HG03575 (cell line): ENCODE measurements around the gene OR2Z1.

Experiments
- ATAC-seq: cut with Tn5 transposase; IDR thresholded peaks from one replicate; pipeline ENCODE4 v1.9.1; 2021; ENCODE audit not compliant: unreplicated experiment, insufficient number of reproducible peaks, low FRiP score; ENCODE audit errors: extremely low read depth

The OR2Z1 gene, protein sequence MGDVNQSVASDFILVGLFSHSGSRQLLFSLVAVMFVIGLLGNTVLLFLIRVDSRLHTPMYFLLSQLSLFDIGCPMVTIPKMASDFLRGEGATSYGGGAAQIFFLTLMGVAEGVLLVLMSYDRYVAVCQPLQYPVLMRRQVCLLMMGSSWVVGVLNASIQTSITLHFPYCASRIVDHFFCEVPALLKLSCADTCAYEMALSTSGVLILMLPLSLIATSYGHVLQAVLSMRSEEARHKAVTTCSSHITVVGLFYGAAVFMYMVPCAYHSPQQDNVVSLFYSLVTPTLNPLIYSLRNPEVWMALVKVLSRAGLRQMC

DNA sequence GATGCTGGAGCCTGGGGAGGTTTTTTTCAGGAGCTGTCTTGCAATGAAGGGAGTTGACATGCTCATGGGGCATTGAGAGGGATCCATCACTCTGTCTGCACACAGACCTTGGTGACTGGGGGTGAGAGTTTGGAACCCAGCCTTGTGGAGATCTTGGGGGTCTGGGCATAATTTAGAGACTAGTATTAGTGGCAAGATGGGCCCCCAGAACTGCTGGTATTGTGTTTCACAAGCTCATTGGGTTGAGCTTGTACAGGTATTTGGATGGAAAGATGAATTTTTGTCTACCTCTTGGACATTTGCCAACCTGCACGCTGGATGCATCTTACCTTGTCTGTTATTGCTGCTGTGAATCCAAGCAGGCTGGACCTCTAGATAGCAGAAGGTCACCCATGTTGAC is at the start of gene OR2Z1:
OR2Z1 (plus strand) TSS at position 301 of the 400 bp plus-strand sequence. CDS start 9,395 bp downstream, outside the sequence.
- ATAC-seq: no peak

DNA sequence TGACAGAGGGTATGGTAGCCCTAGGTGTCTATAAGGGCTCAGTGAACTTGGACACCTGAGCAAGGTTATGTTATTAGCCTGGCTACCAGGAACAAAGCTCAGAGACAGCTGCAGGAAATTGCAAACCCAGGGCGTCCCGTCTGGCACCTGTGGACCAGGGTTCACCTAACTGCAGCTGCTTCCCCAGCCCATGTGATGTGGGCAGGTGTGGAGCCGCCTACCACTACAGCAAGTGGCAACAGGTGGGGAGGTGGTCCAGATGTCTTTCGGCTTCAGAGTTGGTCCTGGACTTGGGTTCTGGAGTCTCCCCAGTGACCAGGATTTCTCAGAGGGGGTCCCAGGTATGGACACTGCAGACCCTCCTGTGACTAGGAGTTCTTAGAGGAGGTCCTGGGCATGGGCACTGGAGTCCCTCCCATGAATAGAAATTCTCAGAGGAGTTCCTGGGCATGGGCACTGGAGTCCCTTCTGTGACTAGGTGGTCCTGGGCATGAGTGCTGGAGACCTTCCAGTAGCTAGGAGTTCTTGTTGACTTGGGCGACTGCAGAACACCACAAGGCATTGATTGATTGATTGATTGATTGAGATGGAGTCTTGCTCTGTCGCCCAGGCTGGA is 48.0 kb upstream of the OR2Z1 start:
- no peak for ATAC-seq

DNA sequence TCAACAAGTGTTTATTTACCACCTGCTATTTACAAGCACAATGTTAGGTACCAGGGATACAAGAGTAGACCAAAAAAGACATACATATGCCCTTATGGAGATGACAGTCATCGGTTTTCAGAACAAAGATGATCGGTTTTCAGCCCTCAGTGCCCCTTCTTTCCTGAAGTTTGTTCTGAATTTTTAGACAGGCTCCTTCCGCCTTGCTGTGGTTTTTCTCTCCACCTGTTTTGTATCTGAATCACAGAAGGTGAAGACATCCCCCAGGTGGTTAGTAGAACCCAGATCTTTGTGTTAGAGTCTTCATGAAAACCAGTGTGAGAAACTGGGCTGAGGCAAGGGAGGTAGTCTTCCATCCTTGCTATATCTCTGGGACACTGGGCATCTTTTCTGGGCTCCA is 46.4 kb upstream of the OR2Z1 start:
- no peak for ATAC-seq

DNA sequence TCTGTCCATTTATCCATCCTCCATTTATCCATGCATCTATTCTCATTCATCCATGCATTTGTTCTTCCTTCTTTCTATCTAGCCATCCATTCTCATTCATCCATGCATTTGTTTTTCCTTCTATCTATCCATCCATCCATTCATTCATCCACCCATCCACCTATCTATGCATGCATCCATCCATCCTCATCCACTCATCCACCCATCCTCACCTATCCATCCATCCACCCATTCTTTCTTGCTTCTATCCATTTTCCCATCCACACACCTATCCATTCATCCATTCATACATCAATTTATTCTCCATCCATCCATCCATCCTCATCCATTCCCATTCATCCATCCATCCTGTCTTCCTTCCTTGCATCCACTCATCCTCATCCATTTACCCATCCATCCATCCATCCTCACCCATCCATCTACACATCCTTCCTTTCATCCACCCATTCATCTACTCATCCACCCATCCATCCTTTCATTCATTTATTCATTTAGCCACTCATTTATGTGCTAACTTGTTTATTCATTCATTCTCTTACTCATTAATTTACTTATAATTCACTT is 43.1 kb upstream of the OR2Z1 start:
- ATAC-seq: no peak

DNA sequence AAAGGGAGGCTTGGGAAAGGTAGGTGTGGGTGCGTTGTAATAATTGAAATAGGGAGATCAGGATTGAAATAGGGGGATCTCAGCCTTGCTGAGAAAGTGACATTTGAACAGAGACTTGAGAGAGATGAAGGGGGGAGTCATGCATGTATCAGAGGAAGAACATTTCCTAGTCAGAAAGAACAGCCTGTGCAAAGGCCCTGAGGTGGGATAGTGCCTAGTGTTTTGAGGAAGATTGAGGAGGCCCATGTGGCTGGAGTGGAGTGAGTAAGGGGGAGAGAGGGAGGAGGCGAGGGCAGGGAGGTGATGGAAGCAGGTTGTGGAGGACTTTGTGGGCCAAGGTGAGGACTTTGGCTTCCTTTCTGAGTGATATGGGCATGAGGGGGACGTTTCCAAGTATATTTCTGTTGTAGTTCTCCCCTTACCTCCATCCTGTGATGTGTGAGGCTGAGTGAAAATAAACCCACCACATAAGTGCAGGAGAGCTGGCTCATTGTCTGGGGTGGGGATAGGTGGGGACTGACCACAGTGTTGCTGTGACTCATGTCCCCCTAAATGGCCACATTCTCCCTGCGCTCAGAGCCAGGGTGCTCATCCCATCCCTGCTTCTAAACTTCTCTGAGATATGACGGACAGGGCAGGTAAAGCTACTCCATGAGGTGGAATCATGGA is 40.6 kb upstream of the OR2Z1 start:
- no peak for ATAC-seq

DNA sequence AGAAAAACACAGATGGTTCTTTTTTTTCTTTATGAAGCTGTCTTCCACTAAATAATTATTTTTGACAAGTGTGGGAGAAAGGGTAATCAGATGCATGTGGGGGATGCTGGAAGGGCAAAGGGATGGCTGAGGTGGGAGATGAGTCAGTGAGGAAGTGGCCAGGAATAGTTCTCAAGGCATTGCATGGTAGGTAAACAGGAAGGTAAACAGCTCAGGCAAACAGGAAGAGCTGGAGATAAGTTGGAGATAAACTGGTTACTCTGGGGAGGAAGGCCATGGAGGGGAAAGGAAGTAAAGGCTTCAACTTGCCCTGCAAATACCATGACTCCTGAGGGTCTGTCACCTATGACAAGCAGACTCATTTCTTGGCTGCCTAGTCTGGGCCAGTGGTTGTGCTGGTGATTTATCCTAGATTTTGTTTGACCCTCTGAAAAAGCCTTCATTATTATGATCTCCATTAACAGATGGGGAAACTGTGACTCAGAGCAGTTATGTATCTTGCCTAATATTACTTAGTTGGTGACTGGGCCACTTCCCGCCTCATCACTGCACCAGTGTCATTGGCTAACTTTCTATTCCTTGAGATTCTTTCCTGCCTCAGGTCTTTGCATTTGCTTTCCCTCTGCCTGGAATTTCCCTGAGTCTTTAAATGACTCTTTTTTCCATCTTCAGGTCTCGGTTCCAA is 39.9 kb upstream of the OR2Z1 start:
- ATAC-seq: no peak

DNA sequence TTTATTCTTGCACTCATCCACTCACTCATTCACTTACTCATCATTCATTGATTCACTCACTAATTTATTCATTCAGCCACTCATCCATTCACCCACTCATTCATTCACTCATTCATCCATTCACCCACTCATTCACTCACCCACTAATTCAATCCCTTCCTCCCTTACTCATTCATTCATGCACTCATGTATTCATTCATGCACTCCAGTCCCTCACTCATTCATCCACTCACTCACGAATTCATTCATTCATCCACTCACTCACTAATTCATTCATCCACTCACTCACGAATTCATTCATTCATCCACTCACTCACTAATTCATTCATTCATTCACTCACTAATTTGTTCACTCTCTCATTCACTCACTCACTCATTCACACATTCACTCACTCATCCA is 39.0 kb upstream of the OR2Z1 start:
- no peak for ATAC-seq

DNA sequence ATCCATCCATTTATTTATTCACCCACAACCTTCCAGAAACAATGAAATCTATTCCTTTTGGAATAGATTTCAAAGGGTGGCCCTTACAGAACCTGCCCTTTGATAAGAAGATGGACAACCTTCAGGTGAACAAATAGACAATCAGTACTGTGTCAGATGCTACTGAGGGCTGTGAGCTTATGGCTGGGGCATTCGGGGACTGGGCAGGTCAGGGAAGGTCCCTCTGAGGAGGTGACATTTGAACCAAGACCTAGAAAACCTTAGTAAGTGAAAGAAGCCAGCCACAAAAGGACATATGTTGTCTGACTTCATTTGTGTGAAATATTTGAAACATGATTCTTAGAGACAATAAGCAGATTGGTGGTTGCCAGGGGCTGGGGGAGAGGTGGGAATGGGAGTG is 38.5 kb upstream of the OR2Z1 start:
- no peak for ATAC-seq

DNA sequence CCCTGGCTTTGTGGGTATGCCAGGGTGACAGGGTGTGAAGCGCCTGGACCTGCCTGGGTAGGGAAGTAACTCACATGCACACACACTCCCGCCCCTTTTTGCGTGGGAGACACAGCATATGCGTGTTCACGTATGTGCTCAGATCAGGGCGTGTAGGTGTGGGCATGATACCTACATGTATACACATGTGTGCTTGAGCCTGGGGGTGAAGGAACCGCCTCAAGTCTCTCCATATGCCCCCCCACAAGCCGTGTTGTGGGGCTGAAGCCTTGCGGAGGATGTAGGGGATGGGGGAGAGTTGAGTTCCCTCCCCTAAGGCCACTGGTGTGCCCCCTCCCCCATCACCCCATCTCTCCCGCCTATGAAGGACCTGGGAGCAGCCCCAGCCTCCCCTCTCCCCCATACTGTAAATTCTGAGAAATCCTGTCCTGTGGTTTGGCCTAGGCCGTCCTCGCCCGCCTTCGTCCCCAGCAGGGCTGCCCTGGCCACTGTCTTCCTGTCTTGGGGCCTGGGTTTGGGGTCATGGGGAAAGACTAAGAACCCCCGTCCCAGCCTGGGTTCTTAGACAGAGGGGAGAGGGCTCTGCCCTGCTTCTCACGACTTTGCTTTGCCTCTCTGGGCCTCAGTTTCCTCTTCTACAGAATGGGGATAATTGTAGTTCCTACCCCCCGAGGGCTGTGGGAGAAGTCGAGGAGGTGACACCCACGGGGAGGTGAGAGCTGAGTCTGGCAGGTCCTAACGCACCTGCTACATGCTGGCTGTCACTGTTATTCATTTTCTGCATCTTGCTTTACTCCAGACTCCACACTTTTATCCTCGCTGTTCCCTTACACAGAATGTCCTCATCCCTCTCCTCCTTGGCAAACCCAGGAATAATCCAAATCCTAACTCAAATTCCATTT is 37.2 kb upstream of the OR2Z1 start:
- no peak for ATAC-seq

DNA sequence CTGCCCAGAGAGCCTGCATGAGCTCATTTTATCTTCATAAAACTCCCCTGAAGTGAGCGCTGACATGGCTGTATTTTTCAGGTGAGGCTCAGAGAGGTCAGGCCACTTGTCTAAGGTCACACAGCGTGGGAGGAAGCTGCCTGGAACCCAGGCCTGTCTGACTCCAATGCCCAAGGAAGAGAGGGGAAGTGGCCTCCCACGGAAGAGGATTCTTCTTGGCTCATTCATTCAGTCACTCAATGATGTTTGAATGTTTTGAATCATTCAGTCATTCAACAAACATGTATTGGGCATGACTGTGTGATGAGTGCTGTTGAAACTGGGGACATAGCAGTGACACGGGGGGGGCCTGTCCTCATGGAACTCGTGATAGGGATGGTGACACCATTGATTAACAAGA is 34.9 kb upstream of the OR2Z1 start:
- ATAC-seq: no peak

DNA sequence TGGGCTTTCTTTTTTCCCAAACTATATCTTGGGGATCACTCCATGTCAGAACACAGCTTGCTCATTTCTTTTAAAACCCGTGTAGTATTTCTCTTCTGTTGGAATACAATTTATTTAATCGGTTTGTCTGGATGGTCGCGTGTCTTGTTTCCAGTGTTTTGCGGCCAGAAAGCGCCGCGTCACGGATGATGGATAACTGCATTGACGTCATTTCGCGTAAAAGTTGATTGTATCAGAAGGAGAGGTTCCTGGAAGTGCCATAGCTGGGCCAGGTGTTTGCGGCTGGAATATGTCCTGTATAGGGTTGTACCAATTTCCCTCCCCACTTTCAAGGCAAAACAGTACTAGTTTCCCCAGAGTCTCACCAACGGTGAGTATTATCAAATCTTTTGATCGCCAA is 32.5 kb upstream of the OR2Z1 start:
- no peak for ATAC-seq

DNA sequence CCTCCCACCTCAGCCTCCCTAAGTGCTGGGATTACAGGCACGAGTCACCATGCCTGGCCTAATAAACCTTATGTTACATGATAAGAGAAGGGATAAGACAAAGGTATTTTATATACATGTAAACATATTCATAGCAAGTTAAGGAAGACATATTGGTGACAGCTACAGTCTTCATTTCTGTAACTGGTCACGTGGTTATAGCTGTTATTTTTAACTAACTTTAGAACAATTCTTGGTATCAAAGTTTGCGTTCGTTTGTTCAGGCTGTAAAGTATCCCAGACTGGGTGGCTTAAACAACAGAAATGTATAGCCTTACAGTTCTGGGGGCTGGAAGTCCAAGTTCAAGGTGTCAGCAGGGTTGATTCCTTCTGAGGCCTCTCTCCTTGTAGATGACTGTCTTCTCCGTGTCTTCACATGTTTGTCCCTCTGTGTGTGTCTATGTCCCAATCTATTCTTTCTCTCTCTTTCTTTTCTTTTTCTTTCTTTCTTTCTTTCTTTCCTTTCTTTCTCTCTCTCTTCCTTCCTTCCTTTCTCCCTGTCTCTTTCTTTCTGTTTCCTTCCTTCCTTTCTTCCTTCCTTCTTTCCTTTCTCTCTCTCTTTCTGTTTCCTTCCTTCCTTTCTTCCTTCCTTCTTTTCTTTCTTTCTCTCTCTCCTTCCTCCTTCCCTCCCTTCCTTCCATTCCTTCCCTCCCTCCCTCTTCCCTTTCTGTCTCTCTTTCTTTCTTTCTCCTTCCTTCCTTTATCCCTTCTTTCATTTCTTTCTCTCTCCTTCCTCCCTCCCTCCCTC is 30.5 kb upstream of the OR2Z1 start:
- no peak for ATAC-seq

DNA sequence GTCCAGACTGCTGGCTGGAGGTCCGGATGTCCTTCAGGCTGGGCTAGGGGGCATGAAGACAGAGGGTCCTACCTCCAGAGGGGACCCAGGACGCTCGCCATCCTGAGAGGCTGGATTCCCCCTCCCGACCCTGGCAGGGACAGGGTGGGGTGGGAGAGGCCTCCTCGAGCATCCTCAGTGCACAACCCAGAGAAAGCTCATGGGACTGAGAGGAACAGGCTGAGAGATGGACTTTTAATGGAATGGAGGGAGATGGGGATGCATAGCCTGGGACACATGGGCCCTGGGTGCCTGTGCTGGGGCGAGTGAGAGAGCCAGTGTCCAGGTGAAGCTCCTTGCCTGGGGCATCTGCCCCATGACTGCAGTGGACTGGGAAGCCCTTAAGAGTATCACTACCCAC is 25.9 kb upstream of the OR2Z1 start:
- no peak for ATAC-seq

DNA sequence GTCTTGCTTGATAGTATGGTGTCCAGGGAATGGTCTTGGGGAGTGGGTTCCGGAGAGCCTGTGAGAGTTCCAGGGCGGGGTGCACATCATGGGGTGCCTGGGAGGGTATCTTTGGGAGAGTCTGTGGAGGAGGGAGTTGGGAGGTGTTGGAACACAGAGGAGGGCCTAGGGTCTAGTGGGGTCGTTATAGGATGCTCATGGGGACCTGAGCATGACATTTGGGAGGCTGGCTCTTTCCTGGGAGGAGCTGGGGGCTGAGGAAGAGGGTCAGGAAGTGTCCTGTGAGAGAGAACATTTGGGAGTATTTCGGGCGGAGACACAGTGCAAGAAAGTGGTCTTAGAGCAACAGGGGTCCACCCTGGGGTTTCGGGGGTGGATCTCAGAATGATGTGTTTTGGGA is 25.5 kb upstream of the OR2Z1 start:
- no peak for ATAC-seq

DNA sequence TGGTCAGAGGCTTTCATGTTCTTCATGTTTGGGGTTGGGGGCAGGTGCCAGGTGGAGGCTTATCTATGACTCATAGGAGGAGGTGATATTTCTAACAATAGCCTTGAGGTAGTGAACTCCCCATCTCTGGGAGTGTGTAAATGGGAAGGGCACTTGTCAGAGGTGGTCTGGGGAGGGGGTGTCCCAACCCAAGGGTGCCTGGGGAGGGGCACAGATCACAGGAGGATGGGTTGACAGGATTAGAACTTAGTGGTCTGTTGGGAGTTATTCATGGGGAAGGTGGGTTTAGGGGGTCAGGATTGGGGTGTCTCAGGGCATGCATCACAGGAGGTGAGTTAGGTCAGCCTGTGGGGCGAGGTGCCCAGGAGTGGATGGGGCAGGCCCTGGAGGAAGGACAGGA is 24.4 kb upstream of the OR2Z1 start:
- ATAC-seq: no peak

DNA sequence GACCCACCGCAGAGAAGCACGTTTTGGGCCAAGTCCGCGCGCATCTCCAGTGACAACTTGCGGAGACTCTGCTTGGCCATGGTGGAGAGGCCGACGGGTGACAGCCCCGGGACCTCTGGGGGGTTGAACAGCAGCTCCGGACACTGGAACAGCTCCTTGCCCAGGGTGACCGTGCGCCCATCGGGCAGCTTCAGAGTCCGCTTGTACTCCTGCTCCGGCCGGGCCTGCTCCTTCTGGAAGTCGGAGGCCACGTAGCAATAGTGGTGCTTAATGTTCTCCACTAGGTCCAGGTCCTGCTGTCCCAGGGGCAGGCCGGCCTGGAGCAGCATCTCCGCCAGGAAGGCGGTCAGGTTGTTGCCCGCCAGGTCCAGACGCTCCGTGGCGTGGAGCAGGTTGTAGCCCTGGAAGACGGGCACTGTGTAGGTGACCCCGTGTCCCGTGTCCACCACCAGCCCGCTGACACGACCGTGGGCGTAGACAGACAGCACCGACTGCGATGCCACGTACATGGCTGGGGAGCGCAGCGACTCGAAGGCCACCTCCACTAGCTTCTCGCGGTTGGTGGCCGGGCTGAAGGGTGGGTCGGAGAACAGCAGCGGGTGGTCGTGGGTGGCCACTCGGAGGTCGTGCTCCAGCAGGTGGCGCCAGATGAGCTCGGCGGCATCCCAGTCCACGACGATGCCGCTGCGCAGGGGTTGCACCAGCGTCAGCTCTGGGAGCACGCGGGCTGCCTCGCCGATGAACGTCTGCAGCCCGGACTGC is 23.6 kb upstream of the OR2Z1 start:
- no peak for ATAC-seq

DNA sequence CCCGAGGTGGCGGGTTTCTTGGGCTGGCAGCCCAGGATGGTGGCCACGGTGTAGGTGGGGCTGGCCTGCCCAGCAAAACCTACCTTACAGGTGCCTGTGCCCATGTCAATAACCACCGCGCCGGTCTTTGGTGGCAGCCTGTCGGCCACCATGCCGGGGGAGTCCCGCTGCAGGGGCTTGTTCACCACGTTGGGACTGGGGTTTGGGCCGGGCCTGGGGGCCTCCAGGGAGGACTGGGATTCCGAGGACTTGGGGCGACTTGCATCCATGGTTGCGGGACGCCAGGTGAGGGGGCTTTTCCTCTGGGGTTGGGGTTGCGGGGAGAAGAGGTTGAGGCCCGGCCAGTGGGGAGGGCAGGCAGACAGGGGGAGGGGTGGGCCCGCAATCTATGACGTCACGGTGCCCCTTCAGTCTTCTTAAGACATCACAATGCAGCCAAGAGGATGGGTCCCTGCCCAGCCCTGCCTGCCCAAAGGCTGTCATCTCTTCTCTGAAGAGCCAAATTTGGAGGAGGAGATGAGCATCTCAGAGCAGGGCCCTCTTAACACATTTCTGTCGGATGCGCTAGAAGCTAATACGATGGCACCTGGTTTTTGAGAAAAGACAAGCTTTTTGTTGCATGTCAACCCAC is 22.9 kb upstream of the OR2Z1 start, which contains the start of gene ACTL9:
ACTL9 (minus strand) TSS at position 363 of the 631 bp plus-strand sequence; CDS start at position 269, 94 bp downstream.
- no peak for ATAC-seq
